BJ (cell line): ENCODE data around the gene CYP24A1. TPM values are rescaled to one million over a fixed set of nuclear protein-coding genes. Genes with fewer than 3 reads are reported as not detected.

ENCODE experiments used
- CTCF ChIA-PET: fragments of 350-600 bp; formaldehyde crosslinking; extraction: SDS; loops from one replicate; lab custom pipeline; 2021; ENCODE audit warnings: antibody characterized with exemption, inconsistent platforms; lab: Yijun Ruan, JAX
- POLR2A ChIA-PET: fragments of 300-600 bp; sonication (Branson Sonifier 250); formaldehyde crosslinking; extraction: SDS; loops from one replicate; lab custom pipeline; 2021; ENCODE audit warnings: antibody characterized with exemption; lab: Charles Lee
- DNase-seq: peaks from one replicate; pipeline ENCODE4 v3.0.0-alpha.2; 2011; ENCODE audit warnings: low read depth
- H3K27me3 ChIP-seq: 2 replicates; pipeline ENCODE4 v1.6.0; 2011; ENCODE audit warnings: low read length; ENCODE audit not compliant: control insufficient read depth, insufficient read depth
- H3K36me3 ChIP-seq: 2 replicates; pipeline ENCODE4 v1.5.1; 2011; ENCODE audit warnings: low read length; ENCODE audit not compliant: control insufficient read depth, insufficient read depth
- H3K4me3 ChIP-seq: 2 replicates; pipeline ENCODE4 v1.5.1; 2011; ENCODE audit warnings: low read depth, mild to moderate bottlenecking, control low read depth, low read length
- polyA plus RNA-seq: library from polyadenylated mRNA; depleted of rRNA; stranded (reverse); fragments of >200 nt; gene quantifications from 2 replicates; pipeline ENCODE4 v1.2.3, GENCODE V29; 2011
- TF ChIP-seq, protein P1 (sequence below): IDR thresholded peaks from 2 replicates; pipeline ENCODE4 v1.5.1; 2011; ENCODE audit warnings: low read depth, mild to moderate bottlenecking, control low read depth, inconsistent platforms, low read length, moderate library complexity; ENCODE audit not compliant: insufficient read depth

Gene CYP24A1
- polyA plus RNA-seq, 1 experiment = 0.10 TPM

DNA sequence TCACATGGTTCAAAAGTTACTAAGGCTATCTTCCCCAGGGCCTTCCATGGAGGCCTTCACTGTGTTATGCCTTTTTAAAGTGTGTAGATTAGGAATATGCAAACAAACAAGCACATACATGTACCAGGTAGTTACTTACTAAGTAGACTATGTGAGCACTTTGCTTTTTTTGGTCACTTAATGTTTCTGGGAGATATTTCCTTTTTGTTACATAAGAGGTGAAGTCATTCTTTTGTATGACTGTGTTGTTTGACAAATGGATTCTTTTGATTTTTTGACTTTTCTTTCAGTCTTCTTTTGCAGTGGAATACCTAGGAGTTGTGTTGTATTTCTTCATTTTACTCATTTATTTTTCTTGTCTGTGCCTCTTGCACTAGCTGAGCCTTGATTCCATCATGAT is 63.7 kb downstream of the CYP24A1 start:
- ChIA-PET CTCF (interaction anchor here (1.6 to 3.8 kb wide), 3 partner anchors 13 to 89 kb away, joined by 3 to 17 read pairs (median 16); no protein-coding TSS in a partner anchor), POLR2A (no interaction called here)
- TF ChIP-seq, protein P1, sequence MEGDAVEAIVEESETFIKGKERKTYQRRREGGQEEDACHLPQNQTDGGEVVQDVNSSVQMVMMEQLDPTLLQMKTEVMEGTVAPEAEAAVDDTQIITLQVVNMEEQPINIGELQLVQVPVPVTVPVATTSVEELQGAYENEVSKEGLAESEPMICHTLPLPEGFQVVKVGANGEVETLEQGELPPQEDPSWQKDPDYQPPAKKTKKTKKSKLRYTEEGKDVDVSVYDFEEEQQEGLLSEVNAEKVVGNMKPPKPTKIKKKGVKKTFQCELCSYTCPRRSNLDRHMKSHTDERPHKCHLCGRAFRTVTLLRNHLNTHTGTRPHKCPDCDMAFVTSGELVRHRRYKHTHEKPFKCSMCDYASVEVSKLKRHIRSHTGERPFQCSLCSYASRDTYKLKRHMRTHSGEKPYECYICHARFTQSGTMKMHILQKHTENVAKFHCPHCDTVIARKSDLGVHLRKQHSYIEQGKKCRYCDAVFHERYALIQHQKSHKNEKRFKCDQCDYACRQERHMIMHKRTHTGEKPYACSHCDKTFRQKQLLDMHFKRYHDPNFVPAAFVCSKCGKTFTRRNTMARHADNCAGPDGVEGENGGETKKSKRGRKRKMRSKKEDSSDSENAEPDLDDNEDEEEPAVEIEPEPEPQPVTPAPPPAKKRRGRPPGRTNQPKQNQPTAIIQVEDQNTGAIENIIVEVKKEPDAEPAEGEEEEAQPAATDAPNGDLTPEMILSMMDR = no peak
- H3K4me3 ChIP-seq = no peak overlapping the region
- no peaks in the 10 kb centered on the region; the same call in 1 of the 2 replicates for H3K27me3 ChIP-seq
- H3K36me3 ChIP-seq = no peaks in the 10 kb centered on the region
- no peak for DNase-seq

DNA sequence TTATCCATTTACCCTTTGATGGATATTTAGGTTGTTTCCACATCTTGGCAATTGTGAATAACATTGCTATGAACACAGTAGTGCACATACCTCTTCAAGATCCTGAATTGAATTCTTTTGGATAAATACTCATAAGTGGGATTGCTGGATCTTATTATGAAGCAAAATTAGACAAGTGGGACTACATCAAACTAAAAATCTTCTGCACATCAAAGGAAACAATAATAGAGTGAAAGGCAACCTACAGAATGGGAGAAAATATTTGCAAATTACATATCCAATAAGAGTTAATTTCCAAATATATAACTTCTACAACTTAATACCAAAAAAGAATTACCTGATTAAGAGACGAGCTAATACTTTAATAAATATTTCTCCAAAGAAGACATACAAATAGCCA is 65.0 kb downstream of the CYP24A1 start:
- Histone ChIP-seq H3K4me3 (no peak overlapping the region), H3K36me3 (no peaks in the 10 kb centered on the region), H3K27me3 (no peaks in the 10 kb centered on the region; the same call in 1 of the 2 replicates)
- ChIA-PET CTCF (interaction anchor here (1.2 to 3.8 kb wide), 4 partner anchors 12 to 95 kb away, joined by 3 to 17 read pairs (median 10); no protein-coding TSS in a partner anchor), POLR2A (no interaction called here)
- DNase-seq = no peak
- TF ChIP-seq, protein P1 = no peak

DNA sequence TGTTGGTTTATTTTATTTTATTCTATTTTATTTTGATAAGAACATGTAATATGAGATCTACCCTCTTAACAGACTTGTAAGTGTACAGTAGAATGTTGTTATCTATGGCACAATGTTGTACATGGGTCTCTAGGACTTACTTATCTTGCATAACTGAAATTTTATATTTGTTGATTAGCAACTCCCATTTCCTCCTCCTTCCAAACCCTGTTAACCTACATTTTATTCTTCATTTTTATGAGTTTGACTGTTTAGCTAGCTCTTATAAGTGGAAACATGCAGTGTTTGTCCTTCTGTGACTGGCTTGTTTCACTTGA is 65.5 kb downstream of the CYP24A1 start:
- no peak for DNase-seq
- ChIA-PET CTCF (interaction anchor here (1.2 to 3.8 kb wide), 3 partner anchors 11 to 95 kb away, joined by 3 to 17 read pairs (median 16); no protein-coding TSS in a partner anchor), POLR2A (no interaction called here)
- Histone ChIP-seq H3K4me3 (no peak overlapping the region), H3K36me3 (no peaks in the 10 kb centered on the region), H3K27me3 (no peaks in the 10 kb centered on the region; the same call in 1 of the 2 replicates)
- TF ChIP-seq, protein P1 = no peak

DNA sequence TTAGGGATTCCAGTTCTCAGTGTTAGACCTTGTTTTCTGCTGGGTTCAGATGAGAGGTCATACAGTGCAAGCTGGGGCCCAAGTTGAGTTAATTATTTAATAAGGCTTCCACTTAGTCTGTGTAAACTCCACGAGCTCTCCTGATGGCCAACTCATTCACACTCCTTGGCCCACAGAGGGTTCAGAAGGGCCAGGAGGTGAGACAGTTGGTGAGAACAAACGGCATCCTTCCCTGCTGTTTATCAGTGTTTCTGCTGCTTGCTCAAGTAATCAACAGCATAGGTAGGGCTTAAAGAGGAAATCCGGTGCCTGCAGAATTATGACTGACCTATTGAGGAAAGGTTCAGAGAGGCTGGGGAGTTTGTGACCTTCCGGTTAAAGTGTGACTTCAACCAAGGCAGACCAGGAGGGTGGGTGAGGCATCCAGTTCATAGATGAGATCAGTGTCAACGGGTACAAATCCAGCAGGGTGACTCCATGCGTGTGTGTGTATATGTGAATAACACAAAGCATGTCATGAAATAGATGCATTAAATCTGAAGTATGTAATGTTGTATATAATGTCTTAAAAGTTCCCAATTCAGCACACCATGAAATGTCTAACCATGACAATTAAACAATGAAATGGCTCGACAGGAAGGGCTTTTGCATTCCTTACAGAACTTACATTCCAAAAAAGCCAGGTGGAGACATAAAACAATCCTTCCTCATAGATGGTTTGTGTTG is 66.0 kb downstream of the CYP24A1 start:
- TF ChIP-seq, protein P1 = no peak
- no peak for DNase-seq
- H3K27me3 ChIP-seq = no peaks in the 10 kb centered on the region; the same call in 1 of the 2 replicates
- H3K4me3 ChIP-seq = no peak overlapping the region
- H3K36me3 ChIP-seq = no peaks in the 10 kb centered on the region
- ChIA-PET CTCF (interaction anchor here (1.1 to 19.0 kb wide), 8 partner anchors 10 to 96 kb away, joined by 3 to 544 read pairs (median 7); partner anchors contain the start of gene PFDN4), POLR2A (no interaction called here)

DNA sequence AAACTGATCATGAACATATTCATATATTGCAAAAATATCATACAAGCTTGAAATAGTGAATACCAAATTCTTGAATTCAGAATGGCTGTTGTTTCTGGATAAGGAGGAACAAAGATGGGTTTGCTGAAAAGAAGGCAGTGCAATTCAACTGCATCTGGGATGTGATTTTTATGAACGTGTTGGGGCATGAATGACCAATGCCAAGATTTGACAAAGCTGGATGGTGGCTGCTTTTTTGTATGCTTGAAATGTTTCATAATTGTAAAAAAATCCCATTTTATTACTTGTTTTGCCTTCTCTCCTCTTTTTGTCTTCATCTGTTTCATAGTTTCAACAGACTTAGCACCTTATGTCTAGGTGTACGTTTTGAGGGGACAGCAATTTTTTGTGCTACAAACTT is 66.6 kb downstream of the CYP24A1 start:
- TF ChIP-seq, protein P1 = no peak
- DNase-seq = no peak
- Histone ChIP-seq H3K27me3 (no peaks in the 10 kb centered on the region; the same call in 1 of the 2 replicates), H3K36me3 (no peaks in the 10 kb centered on the region), H3K4me3 (no peak overlapping the region)
- POLR2A ChIA-PET = no interaction called here
- CTCF ChIA-PET = interaction anchor here (0.9 to 19.0 kb wide), 9 partner anchors 10 to 250 kb away, joined by 3 to 544 read pairs (median 5); partner anchors contain the start of gene PFDN4
